Activated CD8-positive, alpha-beta T cell treated with anti-CD3 and anti-CD28 coated beads for 36 hours (primary cell): Measurements from ENCODE around the gene ZSCAN20. TPM values are rescaled to one million over a fixed set of nuclear protein-coding genes. Genes with fewer than 3 reads are reported as not detected.

Experiments
- ATAC-seq: fragments of 200-7000 bp; cut with Tn5 transposase; one replicate; pipeline ENCODE4 v1.10.0; 2021; ENCODE audit warnings: mild to moderate bottlenecking, moderate library complexity
- CTCF ChIA-PET: fragments of 350-600 bp; sonication (Branson Sonifier 250); formaldehyde crosslinking; loops from one replicate; lab custom pipeline; 2021; ENCODE audit warnings: antibody characterized with exemption; lab: Charles Lee
- POLR2A ChIA-PET: fragments of 350-600 bp; sonication (Branson Sonifier 250); formaldehyde crosslinking; loops from one replicate; lab custom pipeline; 2021; ENCODE audit warnings: antibody characterized with exemption; lab: Charles Lee
- DNase-seq: peaks from one replicate; pipeline ENCODE4 v3.0.0-alpha.2; 2020
- H3K27ac Mint-ChIP-seq: one replicate; pipeline ENCODE4 v1.8.0; 2021; ENCODE audit warnings: mild to moderate bottlenecking, mixed read lengths
- H3K27me3 Mint-ChIP-seq: one replicate; pipeline ENCODE4 v1.8.0; 2021; ENCODE audit warnings: mixed read lengths
- H3K36me3 Mint-ChIP-seq: one replicate; pipeline ENCODE4 v1.8.0; 2021; ENCODE audit warnings: low read depth, mixed read lengths
- H3K4me1 Mint-ChIP-seq: one replicate; pipeline ENCODE4 v1.8.0; 2021; ENCODE audit warnings: low read depth, mixed read lengths
- H3K4me3 Mint-ChIP-seq: one replicate; pipeline ENCODE4 v1.8.0; 2021; ENCODE audit warnings: mild to moderate bottlenecking, moderate library complexity, mixed read lengths
- H3K9me3 Mint-ChIP-seq: one replicate; pipeline ENCODE4 v1.8.0; 2021; ENCODE audit warnings: mixed read lengths
- intact Hi-C: fragments of 100-400 bp; cut with micrococcal nuclease; formaldehyde crosslinking; loops from one replicate; pipeline ENCODE4 v1.10.0; 2022
- total RNA-seq, 2 experiments: library from RNA; stranded (reverse); gene quantifications; one replicate each; pipeline ENCODE4 v1.2.3, GENCODE V29; 2021
- TF ChIP-seq, protein P1 (sequence below): fragments of 200-600 bp; IDR thresholded peaks from one replicate; pipeline ENCODE4 v1.8.0; 2022; ENCODE audit warnings: antibody characterized with exemption, mild to moderate bottlenecking

Gene ZSCAN20
- total RNA-seq, 2 experiments from 2014 or later, result 2.6 to 3.2 TPM

DNA sequence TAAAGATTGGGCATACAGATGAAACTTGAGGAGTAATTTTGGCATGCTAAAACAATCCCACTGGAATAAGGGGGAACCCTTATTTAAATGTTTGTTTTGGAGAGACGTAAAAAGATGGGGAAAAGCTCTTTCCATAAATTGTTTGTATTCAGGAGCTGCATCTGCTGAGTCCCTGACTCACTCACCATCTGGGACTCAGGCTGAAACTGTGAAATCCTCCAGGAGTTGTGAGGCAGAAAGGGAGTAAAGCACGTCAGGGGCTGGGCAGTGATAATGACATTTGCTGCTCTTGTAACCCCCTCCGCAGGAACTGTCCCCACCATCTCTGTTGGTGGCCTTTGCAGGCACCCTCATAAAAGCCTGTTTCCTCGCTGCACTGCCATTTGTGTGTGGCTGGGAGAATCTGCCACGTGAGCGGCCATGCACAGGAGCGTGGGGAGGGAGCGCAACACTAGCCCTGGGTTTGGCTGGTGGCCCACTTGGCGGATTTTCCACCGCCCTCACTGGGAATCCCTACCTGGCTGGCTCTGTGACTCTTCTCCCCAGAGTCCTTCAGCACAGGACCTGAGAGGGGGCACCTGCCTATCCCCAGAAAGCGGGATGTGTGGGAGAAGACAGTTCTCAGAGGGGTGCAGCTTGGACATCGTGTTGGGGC, 45.3 kb downstream of the ZSCAN20 start:
- ChIA-PET POLR2A (no interaction called here), CTCF (no interaction called here)
- DNase-seq, result no peak
- peaks cover 5% of the 10 kb centered on the region for H3K27me3 Mint-ChIP-seq
- ATAC-seq, result no peak
- H3K36me3 Mint-ChIP-seq, result no peaks in the 10 kb centered on the region
- no peak overlapping the region for H3K27ac Mint-ChIP-seq
- no peak overlapping the region for H3K4me3 Mint-ChIP-seq
- TF ChIP-seq, protein P1, sequence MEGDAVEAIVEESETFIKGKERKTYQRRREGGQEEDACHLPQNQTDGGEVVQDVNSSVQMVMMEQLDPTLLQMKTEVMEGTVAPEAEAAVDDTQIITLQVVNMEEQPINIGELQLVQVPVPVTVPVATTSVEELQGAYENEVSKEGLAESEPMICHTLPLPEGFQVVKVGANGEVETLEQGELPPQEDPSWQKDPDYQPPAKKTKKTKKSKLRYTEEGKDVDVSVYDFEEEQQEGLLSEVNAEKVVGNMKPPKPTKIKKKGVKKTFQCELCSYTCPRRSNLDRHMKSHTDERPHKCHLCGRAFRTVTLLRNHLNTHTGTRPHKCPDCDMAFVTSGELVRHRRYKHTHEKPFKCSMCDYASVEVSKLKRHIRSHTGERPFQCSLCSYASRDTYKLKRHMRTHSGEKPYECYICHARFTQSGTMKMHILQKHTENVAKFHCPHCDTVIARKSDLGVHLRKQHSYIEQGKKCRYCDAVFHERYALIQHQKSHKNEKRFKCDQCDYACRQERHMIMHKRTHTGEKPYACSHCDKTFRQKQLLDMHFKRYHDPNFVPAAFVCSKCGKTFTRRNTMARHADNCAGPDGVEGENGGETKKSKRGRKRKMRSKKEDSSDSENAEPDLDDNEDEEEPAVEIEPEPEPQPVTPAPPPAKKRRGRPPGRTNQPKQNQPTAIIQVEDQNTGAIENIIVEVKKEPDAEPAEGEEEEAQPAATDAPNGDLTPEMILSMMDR, result no peak
- peaks cover 3% of the 10 kb centered on the region for H3K4me1 Mint-ChIP-seq
- intact Hi-C loops, result no loop called here
- peaks cover 1% of the 10 kb centered on the region for H3K9me3 Mint-ChIP-seq

- Mint-ChIP-seq H3K9me3 (no peaks in the 10 kb centered on the region), H3K4me1 (no peaks in the 10 kb centered on the region), H3K27me3 (peaks cover 10% of the 10 kb centered on the region), H3K4me3 (no peak overlapping the region), H3K27ac (no peak overlapping the region), H3K36me3 (no peaks in the 10 kb centered on the region)
- ChIA-PET POLR2A (no interaction called here), CTCF (no interaction called here)
- TF ChIP-seq, protein P1, result no peak
- DNase-seq (no peak), ATAC-seq (no peak)
- intact Hi-C loops, result no loop called here
These were observed 46.9 kb downstream of the ZSCAN20 start for GRCh38 chr1:33519240-33519884.

DNA sequence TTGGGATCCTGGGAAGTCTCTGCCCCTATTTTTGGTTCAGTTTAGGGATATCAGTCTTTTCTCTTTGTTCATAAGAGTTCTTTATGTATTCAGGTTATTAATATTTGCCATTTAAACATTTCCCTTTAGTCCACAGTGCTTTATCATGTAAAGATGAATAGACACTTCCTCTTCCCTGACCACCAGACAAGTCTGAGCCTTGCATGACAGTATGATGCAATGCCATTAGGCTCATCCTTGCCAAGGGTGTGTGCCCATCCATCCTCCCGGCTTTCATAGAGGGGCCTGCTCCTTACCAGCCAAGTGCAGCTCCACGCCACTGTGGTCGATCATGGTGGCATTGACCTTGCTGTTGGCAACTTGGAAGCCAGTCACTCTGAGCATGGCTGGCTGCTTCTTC, 52.1 kb downstream of the ZSCAN20 start:
- no peak for ATAC-seq
- no peaks in the 10 kb centered on the region for H3K4me1 Mint-ChIP-seq
- ChIA-PET POLR2A (no interaction called here), CTCF (no interaction called here)
- no peaks in the 10 kb centered on the region for H3K36me3 Mint-ChIP-seq
- DNase-seq, result no peak
- intact Hi-C loops, result no loop called here
- peaks cover 2% of the 10 kb centered on the region for H3K9me3 Mint-ChIP-seq
- no peak overlapping the region for H3K27ac Mint-ChIP-seq
- TF ChIP-seq, protein P1, result no peak
- H3K27me3 Mint-ChIP-seq, result peaks cover 18% of the 10 kb centered on the region
- no peak overlapping the region for H3K4me3 Mint-ChIP-seq

GRCh38 chr1:33527934-33528333, 55.5 kb downstream of the ZSCAN20 start:
- Mint-ChIP-seq H3K4me1 (no peaks in the 10 kb centered on the region), H3K36me3 (no peaks in the 10 kb centered on the region), H3K9me3 (peaks cover 2% of the 10 kb centered on the region), H3K4me3 (no peak overlapping the region), H3K27ac (no peak overlapping the region), H3K27me3 (peaks cover 24% of the 10 kb centered on the region)
- TF ChIP-seq, protein P1, result no peak
- POLR2A ChIA-PET, result no interaction called here
- ATAC-seq (no peak), DNase-seq (no peak)
- intact Hi-C loops, result no loop called here
- CTCF ChIA-PET, result no interaction called here

GRCh38 chr1:33529957-33530356, 57.5 kb downstream of the ZSCAN20 start:
- no peak overlapping the region for H3K4me3 Mint-ChIP-seq
- H3K9me3 Mint-ChIP-seq, result peaks cover 2% of the 10 kb centered on the region
- H3K27me3 Mint-ChIP-seq, result peaks cover 22% of the 10 kb centered on the region
- ChIA-PET POLR2A (no interaction called here), CTCF (no interaction called here)
- TF ChIP-seq, protein P1, result no peak
- ATAC-seq (no peak), DNase-seq (no peak)
- H3K27ac Mint-ChIP-seq, result no peak overlapping the region
- H3K36me3 Mint-ChIP-seq, result no peaks in the 10 kb centered on the region
- H3K4me1 Mint-ChIP-seq, result no peaks in the 10 kb centered on the region
- intact Hi-C loops, result no loop called here
